HG02798 (cell line): ENCODE data around the gene PRSS2.
"Not testable (repeated sequence)": the region's sequence is repeated elsewhere in the genome, so short reads cannot be mapped to it uniquely, and the experiment has no call there.

ENCODE experiments used
- ATAC-seq: cut with Tn5 transposase; IDR thresholded peaks from one replicate; pipeline ENCODE4 v1.9.1; 2021; ENCODE audit warnings: mild to moderate bottlenecking; ENCODE audit not compliant: unreplicated experiment, poor library complexity

Gene PRSS2

GRCh38 chr7:142770661-142771352, at the start of gene PRSS2:
PRSS2 (plus strand) TSS chr7:142770970; CDS start chr7:142770983, 13 bp downstream.
- ATAC-seq, result peak; percentile 16

- ATAC-seq, result no peak
Observed at GRCh38 chr7:142720986-142721385, 49.8 kb upstream of the PRSS2 start.

- ATAC-seq, result no peak
Observed at GRCh38 chr7:142722248-142722794, 48.4 kb upstream of the PRSS2 start.

GRCh38 chr7:142733271-142733670, 37.5 kb upstream of the PRSS2 start:
- peak; percentile 92 for ATAC-seq

GRCh38 chr7:142739923-142740492, 30.8 kb upstream of the PRSS2 start:
- ATAC-seq, result peak; percentile 93

- ATAC-seq, result no peak
Observed at GRCh38 chr7:142740786-142741185, 30.0 kb upstream of the PRSS2 start.

- ATAC-seq, result not testable (repeated sequence)
Observed at GRCh38 chr7:142741932-142742331, 28.8 kb upstream of the PRSS2 start.

- ATAC-seq, result no peak
Observed at GRCh38 chr7:142745091-142745635, 25.6 kb upstream of the PRSS2 start.

- ATAC-seq, result no peak
Observed at GRCh38 chr7:142745745-142746144, 25.0 kb upstream of the PRSS2 start.

GRCh38 chr7:142746264-142746663, 24.5 kb upstream of the PRSS2 start:
- no peak for ATAC-seq

GRCh38 chr7:142748410-142748809, 22.4 kb upstream of the PRSS2 start:
- ATAC-seq, result not testable (repeated sequence)

- no peak for ATAC-seq
Observed at GRCh38 chr7:142749218-142749993, 21.4 kb upstream of the PRSS2 start, which contains the start of gene PRSS1. PRSS1 (plus strand) TSS chr7:142749472; CDS start chr7:142749485, 13 bp downstream.

GRCh38 chr7:142750321-142750938, 20.3 kb upstream of the PRSS2 start:
- ATAC-seq, result no peak

GRCh38 chr7:142751526-142752175, 19.1 kb upstream of the PRSS2 start:
- not testable (repeated sequence) for ATAC-seq

- ATAC-seq, result no peak
Observed at GRCh38 chr7:142752376-142753225, 18.2 kb upstream of the PRSS2 start.

- ATAC-seq, result no peak
Observed at GRCh38 chr7:142753366-142753765, 17.4 kb upstream of the PRSS2 start.

- ATAC-seq, result not testable (repeated sequence)
Observed at GRCh38 chr7:142753925-142754491, 16.8 kb upstream of the PRSS2 start.
